Measurements from ENCODE around the gene MAB21L3. TPM values are rescaled to one million over a fixed set of nuclear protein-coding genes. Genes with fewer than 3 reads are reported as not detected.

Gene MAB21L3
- total and polyA plus RNA-seq, 2 of the 13 experiments (the other 11 are each of a cell fraction or from before 2014, with no cell fraction given) = 0.55 to 4.1 TPM

DNA sequence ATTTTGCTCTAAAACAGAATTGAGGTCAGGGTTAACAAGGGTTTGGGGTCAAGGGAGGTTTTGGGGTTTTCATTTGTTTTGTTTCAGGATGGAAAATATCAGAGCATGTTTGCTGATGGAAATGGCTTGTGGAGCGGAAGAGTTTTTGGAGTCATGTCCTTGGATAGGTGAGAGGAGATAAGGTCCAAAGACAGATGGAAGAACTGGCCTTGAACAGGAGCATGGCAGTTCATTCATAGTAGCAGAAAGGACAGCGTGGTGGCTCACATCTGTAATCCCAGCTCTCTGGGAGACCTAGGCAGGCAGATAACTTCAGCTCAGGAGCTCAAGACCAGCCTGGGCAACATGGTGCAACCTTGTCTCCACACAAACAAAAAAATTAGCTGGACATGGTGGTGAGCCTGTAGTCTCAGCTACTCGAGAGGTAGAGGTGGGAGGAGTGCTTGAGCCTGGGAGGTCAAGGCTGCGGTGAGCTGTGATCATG, 65.1 kb downstream of the MAB21L3 start (continued):
- TF ChIP-seq ZNF780A (CRISPR knock-in tag; IDR thresholded peaks at IDR 0.05) (no peak), ZNF83 (CRISPR knock-in tag; IDR thresholded peaks at IDR 0.05; ENCODE audit: borderline replicate concordance) (no peak), MAFK (conservative IDR thresholded peaks at IDR 0.05 in 1 of 2, IDR thresholded peaks at IDR 0.05 in 1 of 2; ENCODE audit: low read length in 2 of 2) (no peak), ZNF709 (CRISPR knock-in tag; IDR thresholded peaks at IDR 0.05) (no peak), HOXA5 (CRISPR knock-in tag; IDR thresholded peaks at IDR 0.05) (no peak), ZKSCAN5 (CRISPR knock-in tag; IDR thresholded peaks at IDR 0.05) (no peak), FOSL2 (CRISPR knock-in tag; IDR thresholded peaks at IDR 0.05) (peak; percentile 45), HNRNPK (IDR thresholded peaks at IDR 0.05; ENCODE audit: low read depth, low read length, poor library complexity, severe bottlenecking) (no peak), KDM6A (CRISPR knock-in tag; IDR thresholded peaks at IDR 0.05; ENCODE audit: low read depth) (peak; percentile 42; the same call in 1 of the 2 replicates), MAZ (IDR thresholded peaks at IDR 0.05; ENCODE audit: borderline replicate concordance, low read depth, low read length) (no peak), MAZ (CRISPR knock-in tag; IDR thresholded peaks at IDR 0.05; ENCODE audit: low read depth) (no peak), ZMYM3 (CRISPR knock-in tag; IDR thresholded peaks at IDR 0.05) (peak; percentile 50; the same call in 1 of the 2 replicates)
- TF ChIP-seq, protein P1, sequence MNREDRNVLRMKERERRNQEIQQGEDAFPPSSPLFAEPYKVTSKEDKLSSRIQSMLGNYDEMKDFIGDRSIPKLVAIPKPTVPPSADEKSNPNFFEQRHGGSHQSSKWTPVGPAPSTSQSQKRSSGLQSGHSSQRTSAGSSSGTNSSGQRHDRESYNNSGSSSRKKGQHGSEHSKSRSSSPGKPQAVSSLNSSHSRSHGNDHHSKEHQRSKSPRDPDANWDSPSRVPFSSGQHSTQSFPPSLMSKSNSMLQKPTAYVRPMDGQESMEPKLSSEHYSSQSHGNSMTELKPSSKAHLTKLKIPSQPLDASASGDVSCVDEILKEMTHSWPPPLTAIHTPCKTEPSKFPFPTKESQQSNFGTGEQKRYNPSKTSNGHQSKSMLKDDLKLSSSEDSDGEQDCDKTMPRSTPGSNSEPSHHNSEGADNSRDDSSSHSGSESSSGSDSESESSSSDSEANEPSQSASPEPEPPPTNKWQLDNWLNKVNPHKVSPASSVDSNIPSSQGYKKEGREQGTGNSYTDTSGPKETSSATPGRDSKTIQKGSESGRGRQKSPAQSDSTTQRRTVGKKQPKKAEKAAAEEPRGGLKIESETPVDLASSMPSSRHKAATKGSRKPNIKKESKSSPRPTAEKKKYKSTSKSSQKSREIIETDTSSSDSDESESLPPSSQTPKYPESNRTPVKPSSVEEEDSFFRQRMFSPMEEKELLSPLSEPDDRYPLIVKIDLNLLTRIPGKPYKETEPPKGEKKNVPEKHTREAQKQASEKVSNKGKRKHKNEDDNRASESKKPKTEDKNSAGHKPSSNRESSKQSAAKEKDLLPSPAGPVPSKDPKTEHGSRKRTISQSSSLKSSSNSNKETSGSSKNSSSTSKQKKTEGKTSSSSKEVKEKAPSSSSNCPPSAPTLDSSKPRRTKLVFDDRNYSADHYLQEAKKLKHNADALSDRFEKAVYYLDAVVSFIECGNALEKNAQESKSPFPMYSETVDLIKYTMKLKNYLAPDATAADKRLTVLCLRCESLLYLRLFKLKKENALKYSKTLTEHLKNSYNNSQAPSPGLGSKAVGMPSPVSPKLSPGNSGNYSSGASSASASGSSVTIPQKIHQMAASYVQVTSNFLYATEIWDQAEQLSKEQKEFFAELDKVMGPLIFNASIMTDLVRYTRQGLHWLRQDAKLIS (CRISPR knock-in tag; IDR thresholded peaks at IDR 0.05) = no peak
- TF ChIP-seq, protein P2, sequence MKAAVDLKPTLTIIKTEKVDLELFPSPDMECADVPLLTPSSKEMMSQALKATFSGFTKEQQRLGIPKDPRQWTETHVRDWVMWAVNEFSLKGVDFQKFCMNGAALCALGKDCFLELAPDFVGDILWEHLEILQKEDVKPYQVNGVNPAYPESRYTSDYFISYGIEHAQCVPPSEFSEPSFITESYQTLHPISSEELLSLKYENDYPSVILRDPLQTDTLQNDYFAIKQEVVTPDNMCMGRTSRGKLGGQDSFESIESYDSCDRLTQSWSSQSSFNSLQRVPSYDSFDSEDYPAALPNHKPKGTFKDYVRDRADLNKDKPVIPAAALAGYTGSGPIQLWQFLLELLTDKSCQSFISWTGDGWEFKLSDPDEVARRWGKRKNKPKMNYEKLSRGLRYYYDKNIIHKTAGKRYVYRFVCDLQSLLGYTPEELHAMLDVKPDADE (CRISPR knock-in tag; IDR thresholded peaks at IDR 0.05) = no peak
- TF ChIP-seq, protein P3, sequence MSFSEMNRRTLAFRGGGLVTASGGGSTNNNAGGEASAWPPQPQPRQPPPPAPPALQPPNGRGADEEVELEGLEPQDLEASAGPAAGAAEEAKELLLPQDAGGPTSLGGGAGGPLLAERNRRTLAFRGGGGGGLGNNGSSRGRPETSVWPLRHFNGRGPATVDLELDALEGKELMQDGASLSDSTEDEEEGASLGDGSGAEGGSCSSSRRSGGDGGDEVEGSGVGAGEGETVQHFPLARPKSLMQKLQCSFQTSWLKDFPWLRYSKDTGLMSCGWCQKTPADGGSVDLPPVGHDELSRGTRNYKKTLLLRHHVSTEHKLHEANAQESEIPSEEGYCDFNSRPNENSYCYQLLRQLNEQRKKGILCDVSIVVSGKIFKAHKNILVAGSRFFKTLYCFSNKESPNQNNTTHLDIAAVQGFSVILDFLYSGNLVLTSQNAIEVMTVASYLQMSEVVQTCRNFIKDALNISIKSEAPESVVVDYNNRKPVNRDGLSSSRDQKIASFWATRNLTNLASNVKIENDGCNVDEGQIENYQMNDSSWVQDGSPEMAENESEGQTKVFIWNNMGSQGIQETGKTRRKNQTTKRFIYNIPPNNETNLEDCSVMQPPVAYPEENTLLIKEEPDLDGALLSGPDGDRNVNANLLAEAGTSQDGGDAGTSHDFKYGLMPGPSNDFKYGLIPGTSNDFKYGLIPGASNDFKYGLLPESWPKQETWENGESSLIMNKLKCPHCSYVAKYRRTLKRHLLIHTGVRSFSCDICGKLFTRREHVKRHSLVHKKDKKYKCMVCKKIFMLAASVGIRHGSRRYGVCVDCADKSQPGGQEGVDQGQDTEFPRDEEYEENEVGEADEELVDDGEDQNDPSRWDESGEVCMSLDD (CRISPR knock-in tag; IDR thresholded peaks at IDR 0.05; ENCODE audit: borderline replicate concordance) = peak; percentile 91
- TF ChIP-seq, protein P4, sequence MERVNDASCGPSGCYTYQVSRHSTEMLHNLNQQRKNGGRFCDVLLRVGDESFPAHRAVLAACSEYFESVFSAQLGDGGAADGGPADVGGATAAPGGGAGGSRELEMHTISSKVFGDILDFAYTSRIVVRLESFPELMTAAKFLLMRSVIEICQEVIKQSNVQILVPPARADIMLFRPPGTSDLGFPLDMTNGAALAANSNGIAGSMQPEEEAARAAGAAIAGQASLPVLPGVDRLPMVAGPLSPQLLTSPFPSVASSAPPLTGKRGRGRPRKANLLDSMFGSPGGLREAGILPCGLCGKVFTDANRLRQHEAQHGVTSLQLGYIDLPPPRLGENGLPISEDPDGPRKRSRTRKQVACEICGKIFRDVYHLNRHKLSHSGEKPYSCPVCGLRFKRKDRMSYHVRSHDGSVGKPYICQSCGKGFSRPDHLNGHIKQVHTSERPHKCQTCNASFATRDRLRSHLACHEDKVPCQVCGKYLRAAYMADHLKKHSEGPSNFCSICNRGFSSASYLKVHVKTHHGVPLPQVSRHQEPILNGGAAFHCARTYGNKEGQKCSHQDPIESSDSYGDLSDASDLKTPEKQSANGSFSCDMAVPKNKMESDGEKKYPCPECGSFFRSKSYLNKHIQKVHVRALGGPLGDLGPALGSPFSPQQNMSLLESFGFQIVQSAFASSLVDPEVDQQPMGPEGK (CRISPR knock-in tag; IDR thresholded peaks at IDR 0.05) = 0 out of 2 replicates have a peak, but pooled peaks have one; percentile 13
- TF ChIP-seq, protein P5, sequence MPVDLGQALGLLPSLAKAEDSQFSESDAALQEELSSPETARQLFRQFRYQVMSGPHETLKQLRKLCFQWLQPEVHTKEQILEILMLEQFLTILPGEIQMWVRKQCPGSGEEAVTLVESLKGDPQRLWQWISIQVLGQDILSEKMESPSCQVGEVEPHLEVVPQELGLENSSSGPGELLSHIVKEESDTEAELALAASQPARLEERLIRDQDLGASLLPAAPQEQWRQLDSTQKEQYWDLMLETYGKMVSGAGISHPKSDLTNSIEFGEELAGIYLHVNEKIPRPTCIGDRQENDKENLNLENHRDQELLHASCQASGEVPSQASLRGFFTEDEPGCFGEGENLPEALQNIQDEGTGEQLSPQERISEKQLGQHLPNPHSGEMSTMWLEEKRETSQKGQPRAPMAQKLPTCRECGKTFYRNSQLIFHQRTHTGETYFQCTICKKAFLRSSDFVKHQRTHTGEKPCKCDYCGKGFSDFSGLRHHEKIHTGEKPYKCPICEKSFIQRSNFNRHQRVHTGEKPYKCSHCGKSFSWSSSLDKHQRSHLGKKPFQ (CRISPR knock-in tag; IDR thresholded peaks at IDR 0.05; ENCODE audit: insufficient replicate concordance) = no peak
